ENCODE measurements around the gene CAMTA2.

CAMTA2 gene

DNA sequence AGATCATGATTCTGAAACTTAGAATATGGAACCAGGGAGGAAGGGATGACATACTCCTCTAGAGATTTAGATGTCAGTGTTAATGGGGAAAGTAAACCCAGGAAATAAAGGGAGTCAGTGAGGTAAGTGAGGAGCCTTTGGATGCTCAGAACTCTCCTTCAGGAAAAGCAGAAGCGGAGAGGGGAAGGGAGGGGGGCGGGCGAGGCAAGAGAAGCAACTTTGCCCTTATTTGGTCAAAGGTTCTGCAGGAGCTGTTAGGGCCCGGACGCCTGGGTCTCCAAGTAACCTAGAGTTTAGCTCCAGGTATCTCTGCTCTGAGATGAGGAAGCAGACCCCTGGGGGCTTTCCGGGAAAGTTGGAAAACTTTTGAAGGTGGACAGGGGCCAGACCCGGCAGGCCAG is 40.5 kb downstream of the CAMTA2 start:
- Histone ChIP-seq H3K36me3 (ENCODE audit: control insufficient read depth, insufficient read depth, low read length) (peaks cover 29% of the 10 kb centered on the region), H3K4me3 (ENCODE audit: insufficient read depth, low read depth, low read length) (peak overlapping the region; percentile 97), H3K27ac (ENCODE audit: insufficient read depth, low read depth, low read length, poor library complexity, severe bottlenecking) (no peak overlapping the region), H3K9me3 (ENCODE audit: control insufficient read depth, low read length) (no peaks in the 10 kb centered on the region), H3K27me3 (ENCODE audit: control insufficient read depth, insufficient read depth, low read length, poor library complexity, severe bottlenecking) (no peaks in the 10 kb centered on the region), H3K4me1 (ENCODE audit: control insufficient read depth, insufficient read depth, low read length) (peaks cover 20% of the 10 kb centered on the region)
- 2 to 3% methylated on average over 7 of the region's 7 CpGs for whole genome bisulfite sequencing, 2 experiments

DNA sequence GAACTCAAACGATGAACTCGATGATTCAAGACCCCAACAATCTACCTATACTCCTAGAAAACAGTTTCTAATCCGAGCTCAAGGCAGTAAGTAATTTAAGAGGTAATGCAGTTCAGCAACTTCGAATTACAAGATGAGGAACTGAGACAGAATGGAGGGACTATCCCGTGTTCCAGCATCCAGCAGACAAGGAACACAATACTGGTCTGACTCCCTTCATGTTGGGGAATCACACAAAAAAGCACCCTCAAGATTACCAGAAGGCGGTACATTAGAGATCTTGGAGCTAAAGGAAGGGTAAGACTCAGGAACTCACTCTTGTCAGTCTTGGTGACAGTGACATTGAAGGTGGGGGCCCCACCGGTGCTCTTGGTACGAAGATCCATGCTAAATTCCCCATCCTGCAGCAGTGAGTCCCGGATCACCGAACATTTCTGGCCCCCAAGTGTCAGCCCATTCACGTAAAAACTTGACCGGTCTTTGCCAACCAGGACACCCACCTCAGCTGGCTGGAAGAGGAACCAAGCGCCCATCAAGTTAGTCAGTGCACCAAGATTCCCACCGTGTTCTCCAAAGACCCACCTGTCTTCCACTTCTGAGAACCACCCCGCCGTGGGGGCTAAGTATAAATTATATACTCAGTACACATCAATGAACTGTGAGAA is 41.0 kb downstream of the CAMTA2 start:
- no peak overlapping the region for H3K27ac ChIP-seq (ENCODE audit: insufficient read depth, low read depth, low read length, poor library complexity, severe bottlenecking)
- peaks cover 15% of the 10 kb centered on the region for H3K4me1 ChIP-seq (ENCODE audit: control insufficient read depth, insufficient read depth, low read length)
- H3K27me3 ChIP-seq (ENCODE audit: control insufficient read depth, insufficient read depth, low read length, poor library complexity, severe bottlenecking) = no peaks in the 10 kb centered on the region
- 59 to 65% methylated on average over 14 to 16 of the region's 16 CpGs for WGBS, 2 experiments
- no peaks in the 10 kb centered on the region for H3K9me3 ChIP-seq (ENCODE audit: control insufficient read depth, low read length)
- peak overlapping the region; percentile 97 for H3K4me3 ChIP-seq (ENCODE audit: insufficient read depth, low read depth, low read length)
- peaks cover 29% of the 10 kb centered on the region for H3K36me3 ChIP-seq (ENCODE audit: control insufficient read depth, insufficient read depth, low read length)

DNA sequence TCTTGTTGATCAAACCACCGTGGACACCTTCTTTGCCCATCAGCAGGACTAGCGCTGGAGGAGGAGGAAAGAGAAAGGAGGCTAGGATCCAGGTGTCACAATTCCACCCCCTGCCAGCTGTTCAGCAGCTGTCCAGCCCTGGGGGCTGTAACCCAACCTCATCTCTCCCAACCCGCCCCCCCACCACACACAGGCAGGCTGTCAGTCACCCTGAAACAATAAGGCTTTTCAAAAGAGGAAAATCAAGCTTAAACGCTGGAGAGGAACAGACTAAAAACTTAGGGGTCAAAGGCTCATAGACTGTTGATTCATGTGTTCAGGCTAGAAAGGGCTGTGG is 41.6 kb downstream of the CAMTA2 start:
- no peak overlapping the region for H3K27ac ChIP-seq (ENCODE audit: insufficient read depth, low read depth, low read length, poor library complexity, severe bottlenecking)
- no peak overlapping the region for H3K4me3 ChIP-seq (ENCODE audit: insufficient read depth, low read depth, low read length)
- H3K4me1 ChIP-seq (ENCODE audit: control insufficient read depth, insufficient read depth, low read length) = peaks cover 15% of the 10 kb centered on the region
- WGBS, 2 experiments = 74 to 81% methylated on average over 3 to 4 of the region's 4 CpGs
- no peaks in the 10 kb centered on the region for H3K27me3 ChIP-seq (ENCODE audit: control insufficient read depth, insufficient read depth, low read length, poor library complexity, severe bottlenecking)
- H3K9me3 ChIP-seq (ENCODE audit: control insufficient read depth, low read length) = no peaks in the 10 kb centered on the region
- peaks cover 29% of the 10 kb centered on the region for H3K36me3 ChIP-seq (ENCODE audit: control insufficient read depth, insufficient read depth, low read length)

DNA sequence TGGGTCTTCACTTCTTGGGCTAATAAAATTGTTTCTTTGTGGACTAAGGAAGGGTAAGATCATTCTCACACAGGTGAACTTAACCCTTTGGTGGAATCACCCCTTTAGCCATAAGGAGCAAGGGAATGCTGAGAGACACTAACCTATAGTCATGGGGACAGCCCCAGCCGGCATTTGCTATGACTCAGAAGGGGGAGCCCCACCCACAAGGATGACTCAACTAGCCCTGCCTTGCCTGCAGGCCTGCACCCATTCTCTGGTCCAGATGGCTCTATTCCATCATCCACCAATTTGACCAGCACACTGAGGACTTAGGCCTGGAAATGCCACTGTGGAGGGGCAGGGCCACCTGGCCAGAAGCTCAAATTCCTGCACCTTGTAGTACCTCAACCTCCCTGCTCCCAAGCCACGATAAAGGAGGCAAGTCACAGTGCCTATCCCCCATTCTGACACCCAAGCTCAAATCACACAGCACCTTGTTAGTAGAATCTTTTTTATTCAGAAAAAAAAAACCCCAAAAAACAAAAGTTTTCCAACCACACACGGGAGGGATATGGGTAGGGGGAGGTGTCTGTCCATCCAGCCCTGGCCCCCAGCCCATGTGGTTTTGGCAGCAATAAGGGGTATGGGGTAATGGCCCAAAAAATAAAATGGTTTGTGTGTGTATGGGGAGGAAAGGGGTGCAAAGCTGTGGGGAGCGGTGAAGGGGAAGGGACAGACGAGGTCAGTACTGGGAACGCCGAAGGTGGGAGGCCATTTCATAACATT is 42.1 kb downstream of the CAMTA2 start:
- H3K27ac ChIP-seq (ENCODE audit: insufficient read depth, low read depth, low read length, poor library complexity, severe bottlenecking) = no peak overlapping the region
- H3K27me3 ChIP-seq (ENCODE audit: control insufficient read depth, insufficient read depth, low read length, poor library complexity, severe bottlenecking) = no peaks in the 10 kb centered on the region
- no peak overlapping the region for H3K4me3 ChIP-seq (ENCODE audit: insufficient read depth, low read depth, low read length)
- H3K9me3 ChIP-seq (ENCODE audit: control insufficient read depth, low read length) = no peaks in the 10 kb centered on the region
- H3K36me3 ChIP-seq (ENCODE audit: control insufficient read depth, insufficient read depth, low read length) = peaks cover 29% of the 10 kb centered on the region
- WGBS, 2 experiments = 85 to 90% methylated on average over 7 of the region's 7 CpGs
- H3K4me1 ChIP-seq (ENCODE audit: control insufficient read depth, insufficient read depth, low read length) = peaks cover 16% of the 10 kb centered on the region

DNA sequence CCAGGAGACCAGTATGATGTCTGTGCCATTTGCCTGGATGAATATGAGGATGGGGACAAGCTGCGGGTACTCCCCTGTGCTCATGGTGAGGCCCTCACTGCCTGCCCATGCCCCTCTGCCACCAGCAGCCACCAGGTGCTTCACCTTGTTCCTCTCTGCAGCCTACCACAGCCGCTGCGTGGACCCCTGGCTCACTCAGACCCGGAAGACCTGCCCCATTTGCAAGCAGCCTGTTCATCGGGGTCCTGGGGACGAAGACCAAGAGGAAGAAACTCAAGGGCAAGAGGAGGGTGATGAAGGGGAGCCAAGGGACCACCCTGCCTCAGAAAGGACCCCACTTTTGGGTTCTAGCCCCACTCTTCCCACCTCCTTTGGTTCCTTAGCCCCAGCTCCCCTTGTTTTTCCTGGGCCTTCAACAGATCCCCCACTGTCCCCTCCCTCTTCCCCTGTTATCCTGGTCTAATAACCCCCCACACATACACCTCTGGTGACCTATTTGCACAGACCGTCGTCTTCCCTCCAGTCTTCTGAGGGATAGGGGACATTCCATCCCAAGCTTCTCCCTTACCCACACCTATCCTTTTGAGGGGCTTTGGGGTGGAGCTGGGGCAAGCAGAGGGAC is 42.8 kb downstream of the CAMTA2 start:
- H3K27me3 ChIP-seq (ENCODE audit: control insufficient read depth, insufficient read depth, low read length, poor library complexity, severe bottlenecking) = no peaks in the 10 kb centered on the region
- no peaks in the 10 kb centered on the region for H3K9me3 ChIP-seq (ENCODE audit: control insufficient read depth, low read length)
- peaks cover 29% of the 10 kb centered on the region for H3K36me3 ChIP-seq (ENCODE audit: control insufficient read depth, insufficient read depth, low read length)
- H3K4me1 ChIP-seq (ENCODE audit: control insufficient read depth, insufficient read depth, low read length) = peaks cover 16% of the 10 kb centered on the region
- 93 to 94% methylated on average over 8 of the region's 8 CpGs for WGBS, 2 experiments
- no peak overlapping the region for H3K27ac ChIP-seq (ENCODE audit: insufficient read depth, low read depth, low read length, poor library complexity, severe bottlenecking)
- H3K4me3 ChIP-seq (ENCODE audit: insufficient read depth, low read depth, low read length) = no peak overlapping the region

DNA sequence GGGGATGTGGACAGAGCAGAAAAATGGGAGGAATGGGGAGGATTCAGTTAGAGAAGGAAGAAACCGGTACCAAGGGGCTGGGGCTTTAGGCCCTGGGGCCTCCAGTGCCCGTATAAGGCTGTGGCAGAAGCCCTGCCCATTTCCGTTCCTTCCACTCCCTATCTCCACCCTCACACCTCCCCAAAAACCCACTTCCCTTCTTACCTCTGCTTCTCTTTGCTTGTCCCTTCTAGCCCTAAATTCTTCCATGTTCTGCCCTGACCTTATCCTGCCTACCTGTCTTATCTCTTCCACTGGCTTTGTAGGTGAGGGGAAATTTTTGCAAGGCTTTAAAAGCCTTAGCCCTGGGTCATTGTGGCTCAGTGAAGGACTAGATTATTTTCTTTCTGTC is 43.3 kb downstream of the CAMTA2 start:
- no peaks in the 10 kb centered on the region for H3K27me3 ChIP-seq (ENCODE audit: control insufficient read depth, insufficient read depth, low read length, poor library complexity, severe bottlenecking)
- no peak overlapping the region for H3K4me3 ChIP-seq (ENCODE audit: insufficient read depth, low read depth, low read length)
- no peak overlapping the region for H3K27ac ChIP-seq (ENCODE audit: insufficient read depth, low read depth, low read length, poor library complexity, severe bottlenecking)
- peaks cover 29% of the 10 kb centered on the region for H3K36me3 ChIP-seq (ENCODE audit: control insufficient read depth, insufficient read depth, low read length)
- no peaks in the 10 kb centered on the region for H3K9me3 ChIP-seq (ENCODE audit: control insufficient read depth, low read length)
- peaks cover 16% of the 10 kb centered on the region for H3K4me1 ChIP-seq (ENCODE audit: control insufficient read depth, insufficient read depth, low read length)
- 84 to 90% methylated on average over 3 of the region's 3 CpGs for WGBS, 2 experiments

DNA sequence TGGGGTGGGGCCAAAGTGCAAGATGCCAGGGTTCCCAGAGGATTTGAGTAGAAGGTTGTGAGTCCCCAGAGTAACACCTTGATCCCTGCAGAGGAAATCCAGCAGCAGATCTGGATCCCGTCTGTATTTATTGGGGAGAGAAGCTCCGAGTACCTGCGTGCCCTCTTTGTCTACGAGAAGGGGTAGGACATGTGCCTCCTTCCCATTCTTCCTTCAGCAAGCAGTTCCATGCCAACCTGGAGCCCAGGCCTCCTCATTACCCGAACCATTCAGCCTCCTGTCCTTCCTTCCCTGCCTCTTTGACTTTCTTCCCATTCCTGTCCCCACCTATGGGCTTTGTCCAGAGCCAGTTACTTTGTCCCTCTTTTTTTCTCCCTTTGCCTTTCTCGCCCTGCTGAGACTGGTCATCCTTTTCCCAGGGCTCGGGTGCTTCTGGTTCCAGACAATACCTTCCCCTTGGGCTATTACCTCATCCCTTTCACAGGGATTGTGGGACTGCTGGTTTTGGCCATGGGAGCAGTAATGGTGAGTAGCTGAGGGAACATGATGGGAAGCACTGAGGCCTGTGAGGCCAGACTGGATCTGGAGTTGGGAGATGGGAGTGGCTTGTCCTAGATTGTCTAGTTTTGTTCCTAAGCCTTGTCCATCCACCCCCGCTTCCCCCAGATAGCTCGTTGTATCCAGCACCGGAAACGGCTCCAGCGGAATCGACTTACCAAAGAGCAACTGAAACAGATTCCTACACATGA is 44.5 kb downstream of the CAMTA2 start:
- H3K4me3 ChIP-seq (ENCODE audit: insufficient read depth, low read depth, low read length) = no peak overlapping the region
- peaks cover 24% of the 10 kb centered on the region for H3K4me1 ChIP-seq (ENCODE audit: control insufficient read depth, insufficient read depth, low read length)
- 95 to 96% methylated on average over 13 of the region's 13 CpGs for WGBS, 2 experiments
- peaks cover 29% of the 10 kb centered on the region for H3K36me3 ChIP-seq (ENCODE audit: control insufficient read depth, insufficient read depth, low read length)
- H3K27me3 ChIP-seq (ENCODE audit: control insufficient read depth, insufficient read depth, low read length, poor library complexity, severe bottlenecking) = no peaks in the 10 kb centered on the region
- no peaks in the 10 kb centered on the region for H3K9me3 ChIP-seq (ENCODE audit: control insufficient read depth, low read length)
- H3K27ac ChIP-seq (ENCODE audit: insufficient read depth, low read depth, low read length, poor library complexity, severe bottlenecking) = no peak overlapping the region

DNA sequence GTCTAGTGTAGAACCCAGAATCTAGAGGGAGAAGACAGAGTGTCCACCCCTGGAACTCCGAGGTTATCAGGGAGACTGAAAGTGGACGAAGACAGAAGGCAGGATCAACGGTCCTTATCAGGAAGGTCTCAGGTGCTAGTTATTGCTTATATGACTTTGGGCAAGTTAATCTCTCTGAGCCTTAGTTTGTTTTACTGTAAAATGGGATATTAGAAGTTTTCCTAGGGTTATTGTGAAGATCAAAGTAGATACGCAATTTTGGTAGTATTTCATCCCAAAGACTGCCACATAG is 46.2 kb downstream of the CAMTA2 start:
- peak overlapping the region; percentile 92 for H3K4me3 ChIP-seq (ENCODE audit: insufficient read depth, low read depth, low read length)
- peaks cover 17% of the 10 kb centered on the region for H3K4me1 ChIP-seq (ENCODE audit: control insufficient read depth, insufficient read depth, low read length)
- H3K9me3 ChIP-seq (ENCODE audit: control insufficient read depth, low read length) = no peaks in the 10 kb centered on the region
- H3K36me3 ChIP-seq (ENCODE audit: control insufficient read depth, insufficient read depth, low read length) = peaks cover 38% of the 10 kb centered on the region
- H3K27ac ChIP-seq (ENCODE audit: insufficient read depth, low read depth, low read length, poor library complexity, severe bottlenecking) = no peak overlapping the region
- no peaks in the 10 kb centered on the region for H3K27me3 ChIP-seq (ENCODE audit: control insufficient read depth, insufficient read depth, low read length, poor library complexity, severe bottlenecking)
- WGBS, 2 experiments = 82 to 84% methylated on average over 4 of the region's 4 CpGs

DNA sequence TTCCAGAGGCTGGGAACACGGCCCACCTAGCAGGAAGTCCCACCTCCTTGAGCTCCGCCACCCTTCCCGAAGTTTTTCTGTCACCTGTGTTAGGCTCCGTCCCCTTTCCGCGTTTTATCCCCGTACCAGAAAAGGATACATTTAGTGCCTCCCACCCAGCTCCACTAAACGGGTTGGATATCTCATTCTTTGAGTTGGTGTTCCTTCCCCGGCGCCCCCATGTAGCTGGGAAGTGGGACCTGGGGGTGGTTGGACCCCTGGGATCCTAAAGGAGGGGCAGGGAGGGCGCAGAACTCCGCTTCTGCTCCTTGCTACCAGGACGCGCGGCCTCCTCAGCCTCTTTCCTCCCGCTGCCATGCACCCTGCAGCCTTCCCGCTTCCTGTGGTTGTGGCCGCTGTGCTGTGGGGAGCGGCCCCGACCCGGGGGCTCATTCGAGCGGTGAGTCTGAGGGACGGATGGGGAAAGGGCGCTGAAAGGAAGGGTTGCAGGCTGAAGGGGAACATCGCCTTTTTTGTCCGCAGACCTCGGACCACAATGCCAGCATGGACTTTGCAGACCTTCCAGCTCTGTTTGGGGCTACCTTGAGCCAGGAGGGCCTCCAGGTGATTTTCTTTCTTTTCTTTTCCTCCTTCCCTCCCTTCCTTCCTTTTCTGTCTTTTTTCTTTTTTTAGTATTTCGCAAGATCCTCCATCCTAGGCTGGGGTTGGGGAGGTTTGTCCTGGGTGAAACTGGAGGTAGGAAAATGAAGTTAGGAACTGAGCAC is 46.7 kb downstream of the CAMTA2 start:
- H3K9me3 ChIP-seq (ENCODE audit: control insufficient read depth, low read length) = no peaks in the 10 kb centered on the region
- H3K4me1 ChIP-seq (ENCODE audit: control insufficient read depth, insufficient read depth, low read length) = peaks cover 15% of the 10 kb centered on the region
- peak overlapping the region; percentile 89 for H3K27ac ChIP-seq (ENCODE audit: insufficient read depth, low read depth, low read length, poor library complexity, severe bottlenecking)
- no peaks in the 10 kb centered on the region for H3K27me3 ChIP-seq (ENCODE audit: control insufficient read depth, insufficient read depth, low read length, poor library complexity, severe bottlenecking)
- WGBS, 2 experiments = 2% methylated on average over 29 of the region's 29 CpGs
- peaks cover 38% of the 10 kb centered on the region for H3K36me3 ChIP-seq (ENCODE audit: control insufficient read depth, insufficient read depth, low read length)
- peak overlapping the region; percentile 92 for H3K4me3 ChIP-seq (ENCODE audit: insufficient read depth, low read depth, low read length)
